HG03175 (cell line): ENCODE measurements around the gene KRTAP10-4.

Source experiments
- ATAC-seq: cut with Tn5 transposase; IDR thresholded peaks from one replicate; pipeline ENCODE4 v1.9.1; 2021; ENCODE audit warnings: mild to moderate bottlenecking, moderate library complexity; ENCODE audit not compliant: unreplicated experiment

The KRTAP10-4 gene

DNA sequence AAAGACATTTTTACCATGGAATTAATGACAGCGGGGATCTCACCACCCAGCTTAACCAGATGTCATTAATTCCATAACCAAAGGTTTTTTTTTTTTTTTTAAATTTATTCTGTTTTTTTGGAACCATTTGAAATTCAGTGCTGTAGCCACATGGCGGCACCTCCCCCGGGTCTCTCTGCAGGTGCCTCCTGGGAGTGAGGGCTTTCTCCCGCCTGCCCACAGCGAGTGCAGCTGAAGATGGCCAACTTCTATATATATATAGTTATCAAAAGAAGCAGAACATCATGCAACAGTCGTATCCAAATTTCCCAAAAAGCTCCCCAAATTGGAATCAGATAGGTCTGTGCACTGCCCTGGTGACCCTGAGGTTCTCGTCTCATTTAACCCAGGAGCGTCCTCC is 41.9 kb downstream of the KRTAP10-4 start:
- no peak for ATAC-seq

DNA sequence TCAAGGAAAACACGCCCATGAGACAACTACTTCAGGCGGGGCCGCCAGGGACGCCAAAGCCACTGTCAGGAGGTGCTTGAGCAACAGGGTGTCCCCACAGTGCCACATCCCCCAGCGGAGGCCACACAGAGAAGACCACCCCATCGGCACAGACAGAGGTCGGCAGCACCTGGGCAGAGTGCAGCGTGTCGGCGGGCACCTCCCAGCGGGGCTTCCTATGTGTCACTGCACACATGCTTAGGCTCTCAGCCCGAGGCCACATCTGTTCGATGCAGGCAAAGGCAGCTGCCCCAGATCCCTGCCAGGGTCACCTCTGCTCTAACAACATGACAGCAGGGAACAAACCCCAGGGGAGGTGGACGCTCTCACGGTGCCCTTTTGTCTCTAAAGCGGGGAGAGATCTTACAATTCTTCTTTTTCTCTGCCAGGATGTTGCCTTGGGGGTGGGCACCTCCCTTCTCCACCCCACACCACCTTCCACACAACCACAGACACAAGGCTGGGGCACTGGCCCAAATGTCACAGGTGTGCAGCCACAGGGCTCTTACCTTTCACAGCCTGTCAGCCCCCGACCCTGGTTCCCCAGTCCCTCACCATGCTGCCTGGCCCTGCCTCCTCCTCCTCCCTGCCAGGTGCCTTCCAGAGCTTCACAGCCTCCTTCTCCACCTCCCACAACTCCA is 42.5 kb downstream of the KRTAP10-4 start:
- no peak for ATAC-seq

DNA sequence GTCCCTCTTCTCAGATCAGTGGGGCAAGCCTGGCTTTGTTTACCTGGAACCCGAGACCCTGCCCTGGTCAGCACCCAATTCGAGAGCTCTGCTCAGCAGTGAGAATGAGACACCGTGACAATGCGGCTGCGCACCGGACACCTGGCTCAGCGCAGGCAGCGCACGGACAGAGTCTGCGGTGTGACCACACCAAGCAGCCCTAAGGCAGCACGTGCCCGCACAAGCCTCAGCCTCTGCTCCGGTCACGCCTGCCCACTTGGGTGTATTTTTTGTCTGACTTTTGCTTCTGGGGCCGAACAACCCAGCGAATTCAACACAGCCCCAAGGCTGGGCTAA is 43.0 kb downstream of the KRTAP10-4 start:
- ATAC-seq = no peak

DNA sequence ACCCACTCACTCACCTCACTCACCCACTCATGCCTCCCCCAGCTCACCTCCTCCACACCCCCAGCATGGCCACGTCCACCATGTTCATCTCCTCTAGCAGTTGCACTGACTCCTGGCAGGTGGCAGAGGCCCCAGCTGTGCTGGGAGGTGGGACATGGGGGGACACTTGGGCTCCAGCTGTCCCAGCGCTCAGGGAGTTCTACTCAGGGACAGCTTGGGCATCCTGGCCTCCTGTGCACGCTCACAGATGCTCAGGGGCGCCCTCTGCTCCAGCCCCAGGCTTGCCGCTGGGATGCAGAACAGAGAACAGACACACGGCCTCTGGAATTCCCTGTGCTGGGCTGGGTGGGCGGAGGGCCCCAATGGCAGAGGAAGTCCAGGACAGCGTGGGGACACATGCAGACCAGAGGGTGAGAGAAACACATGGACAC is 43.6 kb downstream of the KRTAP10-4 start:
- ATAC-seq = no peak

DNA sequence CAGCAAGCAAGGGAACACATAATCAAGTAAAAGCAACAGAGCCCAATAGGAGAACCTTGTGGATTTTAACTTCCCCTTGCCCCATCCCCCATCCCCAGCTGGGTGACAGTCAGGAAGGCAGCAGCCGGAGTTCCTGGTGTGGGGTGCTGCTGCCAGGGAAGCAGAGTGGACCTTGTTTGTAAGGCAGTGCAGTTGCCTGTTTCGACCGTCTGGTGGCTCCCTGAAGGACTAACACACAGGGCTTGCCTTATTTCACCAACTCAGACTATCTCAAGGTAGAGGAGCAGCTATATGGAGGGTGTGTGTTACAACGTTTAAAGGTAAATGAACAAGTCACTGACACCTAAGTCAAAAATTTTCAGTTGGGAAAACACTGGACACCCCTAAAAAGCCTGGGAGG is 45.0 kb downstream of the KRTAP10-4 start:
- no peak for ATAC-seq

- no peak for ATAC-seq
Observed at GRCh38 chr21:44618909-44619308, 45.4 kb downstream of the KRTAP10-4 start.

GRCh38 chr21:44619886-44620285 is 46.4 kb downstream of the KRTAP10-4 start:
- no peak for ATAC-seq

DNA sequence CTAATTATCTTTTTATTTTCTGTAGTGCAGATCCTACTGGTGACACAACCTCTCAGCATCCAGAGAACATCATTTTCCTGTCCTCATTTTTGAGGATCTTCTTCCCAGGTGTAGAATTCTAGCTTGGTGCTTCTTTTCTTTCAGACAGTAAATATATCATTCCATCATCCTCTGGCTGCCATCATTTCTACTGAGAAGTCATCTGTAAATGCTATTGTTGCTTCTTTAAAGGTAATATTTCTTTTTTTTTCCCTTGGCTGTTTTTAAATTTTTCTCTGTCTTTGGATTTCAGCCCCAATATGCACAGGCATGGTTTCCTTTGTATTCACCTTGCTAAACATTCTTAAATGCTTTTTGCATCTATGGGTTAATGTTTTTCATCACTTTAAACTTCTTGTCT is 50.0 kb downstream of the KRTAP10-4 start:
- no peak for ATAC-seq
